NCI-H82 (cell line): ENCODE data around the gene ARHGEF16.

Experiments
- DNase-seq: peaks from one replicate; lab custom pipeline; 2025; lab: John Stamatoyannopoulos, UW

The ARHGEF16 gene

GRCh38 chr1:3422638-3423037, 31.8 kb upstream of the ARHGEF16 start:
- no peak for DNase-seq

GRCh38 chr1:3423245-3423829, 31.1 kb upstream of the ARHGEF16 start:
- no peak for DNase-seq

GRCh38 chr1:3423896-3424611, 30.4 kb upstream of the ARHGEF16 start:
- no peak for DNase-seq

GRCh38 chr1:3425486-3426215, 28.8 kb upstream of the ARHGEF16 start:
- no peak for DNase-seq

GRCh38 chr1:3426956-3427535, 27.4 kb upstream of the ARHGEF16 start:
- DNase-seq, result no peak

GRCh38 chr1:3427711-3428704, 26.5 kb upstream of the ARHGEF16 start:
- DNase-seq, result no peak

GRCh38 chr1:3428899-3429298, 25.6 kb upstream of the ARHGEF16 start:
- DNase-seq, result no peak

- DNase-seq, result no peak
These were observed 25.1 kb upstream of the ARHGEF16 start for GRCh38 chr1:3429320-3429719.

GRCh38 chr1:3429766-3430165, 24.7 kb upstream of the ARHGEF16 start:
- no peak for DNase-seq

- no peak for DNase-seq
These were observed 24.1 kb upstream of the ARHGEF16 start for GRCh38 chr1:3430406-3430805.

- no peak for DNase-seq
These were observed 23.6 kb upstream of the ARHGEF16 start for GRCh38 chr1:3430820-3431219.

- peak; percentile 27 for DNase-seq
These were observed 23.2 kb upstream of the ARHGEF16 start for GRCh38 chr1:3431266-3431665.

GRCh38 chr1:3431686-3432085, 22.8 kb upstream of the ARHGEF16 start:
- DNase-seq, result no peak

- no peak for DNase-seq
These were observed 22.2 kb upstream of the ARHGEF16 start for GRCh38 chr1:3432306-3432705.

- no peak for DNase-seq
These were observed 21.4 kb upstream of the ARHGEF16 start for GRCh38 chr1:3433076-3433475.

- no peak for DNase-seq
These were observed 20.7 kb upstream of the ARHGEF16 start for GRCh38 chr1:3433596-3434320.

GRCh38 chr1:3434406-3435110, 19.9 kb upstream of the ARHGEF16 start:
- DNase-seq, result no peak

- no peak for DNase-seq
These were observed 18.8 kb upstream of the ARHGEF16 start for GRCh38 chr1:3435666-3436065.

- DNase-seq, result no peak
These were observed 18.0 kb upstream of the ARHGEF16 start for GRCh38 chr1:3436451-3436850.

- no peak for DNase-seq
These were observed 17.6 kb upstream of the ARHGEF16 start for GRCh38 chr1:3436901-3437300.
